HL-60/S4 treated with phorbol 12-myristate 13-acetate at 8.2 ng/mL for 4 days and 3 days (cell line): ENCODE measurements around the gene PRDM15.

Experiments used
- in situ Hi-C: fragments of 300-500 bp; cut with MboI; formaldehyde crosslinking; loops from 2 replicates; pipeline ENCODE4 v1.15.0; 2022; ENCODE audit warnings: low sequenced_read_pairs

Gene PRDM15

DNA sequence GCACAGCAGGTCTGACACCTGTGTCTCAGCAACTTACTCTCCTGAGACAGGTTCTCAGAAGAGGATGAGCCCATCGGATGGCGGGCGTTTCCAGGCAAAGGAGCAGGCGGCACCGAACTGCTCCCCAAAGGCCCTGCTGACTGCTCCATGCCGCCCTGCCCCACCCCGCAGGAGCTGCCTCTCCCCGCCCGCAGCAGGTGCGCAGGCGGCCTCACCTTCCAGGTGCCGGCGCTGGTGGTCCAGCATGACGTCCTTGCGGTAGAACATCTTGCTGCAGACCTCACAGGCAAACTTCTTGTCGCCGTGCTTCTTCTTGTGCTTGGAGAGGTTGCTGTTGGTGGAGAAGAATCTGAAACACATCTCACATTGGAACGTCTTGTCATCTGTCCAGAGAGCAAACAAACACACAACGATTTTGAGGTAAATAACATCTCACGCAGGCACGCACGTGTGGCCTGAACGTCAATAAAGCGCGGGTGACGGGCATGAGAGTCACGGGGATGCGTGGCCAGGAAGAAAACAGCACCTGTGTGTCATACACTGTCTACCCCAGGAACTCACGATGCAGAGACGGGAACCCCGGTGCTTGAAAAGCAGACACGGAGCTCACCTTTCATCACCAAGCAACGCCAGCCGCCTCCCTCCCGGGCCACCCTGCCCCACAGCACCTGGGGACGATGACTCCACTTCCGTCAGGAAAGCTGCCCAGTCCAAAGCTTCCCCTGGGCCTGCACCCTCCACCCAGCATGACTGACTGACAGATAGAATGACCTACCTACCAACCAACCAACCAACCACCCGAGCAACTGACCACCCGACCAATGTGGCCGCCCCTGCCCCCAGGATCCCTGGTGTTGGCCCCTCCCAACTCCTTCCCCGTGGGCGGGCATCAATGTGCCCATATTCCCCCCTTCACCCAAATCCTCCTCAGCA, 50.9 kb downstream of the PRDM15 start:
- in situ Hi-C loops: no loop called here

DNA sequence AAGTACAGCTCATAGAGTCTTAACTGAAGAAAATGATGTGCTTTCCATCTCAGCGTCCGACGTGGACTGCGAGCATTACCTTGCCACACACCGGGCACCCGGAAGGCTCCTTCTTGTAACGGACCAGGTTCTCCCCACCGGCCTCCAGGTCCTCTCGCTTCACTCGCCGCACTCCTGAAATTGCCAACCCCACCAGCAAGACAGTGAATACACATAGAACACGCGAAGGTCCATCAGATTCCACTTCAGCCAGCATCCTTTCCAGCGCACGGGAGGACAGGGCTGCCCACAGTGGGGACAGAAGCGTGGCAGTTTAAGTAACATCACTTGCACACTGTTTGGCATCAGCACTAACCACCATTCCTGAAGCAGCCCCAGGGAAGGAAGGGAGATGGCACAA, 53.3 kb downstream of the PRDM15 start:
- in situ Hi-C loops: no loop called here

DNA sequence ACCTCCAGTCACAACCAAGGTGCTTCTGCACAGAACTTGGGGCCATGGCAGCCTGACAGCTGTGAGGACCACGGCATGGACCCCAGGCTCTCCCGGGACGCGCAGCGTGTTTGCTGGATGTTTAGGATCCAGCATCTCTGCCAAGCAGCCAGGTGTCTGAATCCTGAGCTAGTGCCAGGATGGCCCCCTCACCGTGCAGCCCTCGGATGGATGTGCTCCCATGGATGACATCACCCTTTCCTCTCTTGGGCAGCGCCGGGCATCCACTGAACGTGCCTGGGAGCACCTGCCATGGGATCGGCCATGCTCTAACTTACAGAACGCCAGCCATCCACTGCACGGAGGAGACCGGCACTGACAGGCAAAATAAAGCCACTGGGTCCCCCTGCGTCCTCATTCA, 53.9 kb downstream of the PRDM15 start:
- in situ Hi-C loops: no loop called here

DNA sequence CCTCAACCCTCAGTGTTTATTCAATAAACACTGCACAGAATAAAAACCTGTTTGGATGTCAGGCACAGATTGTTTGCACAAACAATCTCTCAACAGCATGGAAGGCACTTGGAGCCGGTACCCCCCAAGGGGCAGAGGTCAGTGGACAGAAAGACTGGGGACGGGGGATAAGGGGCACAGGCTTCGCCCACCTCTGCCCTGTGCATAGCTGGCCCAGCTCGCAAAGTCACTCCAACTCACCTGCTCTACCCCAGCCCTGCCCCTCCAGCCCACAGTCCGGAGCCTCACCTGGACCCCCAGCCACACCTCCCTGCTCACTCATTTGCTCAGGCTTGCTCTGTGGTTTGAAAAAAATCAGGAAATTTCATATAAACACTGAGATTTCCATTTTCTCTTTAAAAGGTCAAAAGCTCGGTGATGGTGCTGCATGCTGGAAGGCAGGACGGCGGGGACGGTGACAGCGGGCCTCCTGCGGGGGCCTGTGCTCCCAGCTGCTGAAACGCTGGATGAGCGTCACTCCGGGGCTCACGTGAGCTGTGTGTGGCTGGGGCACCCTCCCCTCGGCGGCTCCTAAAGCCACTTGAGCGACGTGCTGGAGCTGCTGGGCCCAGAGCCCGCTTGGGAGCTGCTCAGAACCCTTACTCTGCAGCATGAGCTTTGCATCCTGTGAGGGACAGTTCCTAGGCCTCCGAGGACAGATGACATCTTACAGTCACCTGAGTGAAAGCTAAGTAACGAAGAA, 54.5 kb downstream of the PRDM15 start:
- in situ Hi-C loops: no loop called here

DNA sequence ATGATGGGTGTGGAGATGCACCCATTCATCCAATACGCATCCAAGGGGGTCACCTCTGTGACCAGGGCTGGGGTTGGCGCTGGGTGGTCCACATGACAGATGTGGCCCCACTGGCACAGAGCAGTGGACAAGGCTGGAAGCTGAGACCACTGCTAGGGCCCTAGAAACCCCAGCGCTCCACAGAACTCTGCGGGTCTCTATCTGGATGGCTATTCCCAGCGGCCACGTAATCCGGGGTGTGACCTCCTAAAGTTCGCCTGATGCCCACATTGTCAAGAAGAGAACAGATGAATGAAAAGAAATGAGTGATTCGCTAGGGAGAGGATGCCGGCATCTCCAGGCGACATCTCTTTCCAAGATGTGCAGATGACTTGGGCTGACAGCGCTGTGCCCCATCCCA, 55.2 kb downstream of the PRDM15 start:
- in situ Hi-C loops: no loop called here

DNA sequence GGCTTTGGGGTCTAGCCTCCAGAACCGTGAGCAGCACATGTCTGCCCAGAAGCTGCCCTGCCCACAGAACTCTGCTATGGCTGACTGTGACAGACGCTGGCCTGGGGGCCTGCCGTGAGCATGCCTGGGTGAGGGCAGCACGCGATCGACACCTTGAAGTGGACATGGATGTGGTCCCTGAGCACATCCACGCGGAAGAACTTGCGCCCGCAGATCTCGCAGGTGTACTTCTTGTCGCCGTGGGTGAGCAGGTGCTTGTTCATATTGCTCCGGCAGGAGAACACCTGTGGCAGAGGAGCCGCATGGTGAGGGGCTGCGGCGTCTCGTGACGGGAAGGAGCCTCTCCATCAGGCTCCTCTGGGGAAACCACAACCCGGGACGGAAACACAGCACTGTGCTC, 56.0 kb downstream of the PRDM15 start:
- in situ Hi-C loops: no loop called here

DNA sequence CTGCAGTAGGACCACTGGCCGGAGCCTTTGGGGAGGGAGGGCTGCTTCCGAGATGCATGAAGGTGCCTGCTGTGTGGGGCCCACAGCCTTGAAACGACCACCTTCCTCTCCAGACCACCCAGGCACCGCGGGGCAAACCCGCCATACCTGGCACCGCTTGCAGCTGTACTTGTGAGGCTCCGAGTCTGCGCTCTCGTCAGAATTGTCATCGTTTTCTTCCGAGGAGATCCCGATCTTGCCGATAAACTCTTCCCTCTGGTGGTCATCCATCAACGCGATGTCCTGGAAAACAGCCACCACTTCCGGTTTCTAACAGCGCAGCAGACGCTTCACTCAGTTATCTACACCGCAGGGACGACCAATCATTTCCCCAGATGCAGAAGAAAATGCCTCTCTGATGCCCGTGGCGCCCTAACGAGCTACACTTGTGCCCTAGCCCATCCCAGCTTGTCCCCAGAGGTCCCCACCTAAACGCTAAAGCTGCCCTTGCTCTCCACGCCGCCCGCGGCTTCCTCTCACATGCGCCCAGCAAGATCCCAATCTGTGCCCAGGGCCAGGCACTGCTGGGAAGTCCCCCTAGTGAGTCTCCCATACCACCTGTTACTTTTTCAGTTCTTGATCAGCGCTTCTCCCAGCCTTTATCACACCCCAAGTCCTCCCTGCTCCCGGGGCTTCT, 57.2 kb downstream of the PRDM15 start:
- in situ Hi-C loops: no loop called here

DNA sequence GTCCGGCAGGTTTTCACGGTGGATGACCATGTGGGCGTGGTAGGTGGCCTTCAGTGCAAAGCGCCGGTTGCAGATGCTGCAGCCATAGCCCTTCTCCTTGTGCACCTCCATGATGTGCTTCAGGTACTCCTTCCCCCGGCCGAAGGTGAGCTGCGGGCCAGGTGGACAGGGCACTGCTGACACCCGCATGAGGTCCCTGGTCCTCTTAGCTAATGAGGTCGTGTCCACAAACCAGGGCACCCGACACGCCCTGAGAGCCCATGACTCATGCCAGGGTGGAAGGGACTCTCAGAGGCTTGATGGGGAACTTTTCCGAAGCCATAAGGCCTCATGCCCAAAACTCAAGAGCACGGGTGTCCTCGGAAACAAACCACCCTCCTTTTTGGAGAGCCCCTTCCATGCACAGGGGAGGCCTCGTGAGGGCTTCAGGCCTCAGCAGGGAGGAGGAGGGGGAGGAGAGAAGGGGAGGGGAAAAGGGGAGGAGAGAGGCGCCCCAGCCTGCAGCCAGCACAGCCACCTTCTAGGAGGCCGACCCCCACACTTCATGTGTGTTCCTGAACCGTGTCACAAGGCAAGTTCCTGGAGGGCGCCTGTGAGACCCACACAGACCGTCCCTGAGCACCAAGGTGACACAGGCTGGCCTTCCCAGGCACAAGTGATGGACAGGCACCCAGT, 57.9 kb downstream of the PRDM15 start:
- in situ Hi-C loops: no loop called here

DNA sequence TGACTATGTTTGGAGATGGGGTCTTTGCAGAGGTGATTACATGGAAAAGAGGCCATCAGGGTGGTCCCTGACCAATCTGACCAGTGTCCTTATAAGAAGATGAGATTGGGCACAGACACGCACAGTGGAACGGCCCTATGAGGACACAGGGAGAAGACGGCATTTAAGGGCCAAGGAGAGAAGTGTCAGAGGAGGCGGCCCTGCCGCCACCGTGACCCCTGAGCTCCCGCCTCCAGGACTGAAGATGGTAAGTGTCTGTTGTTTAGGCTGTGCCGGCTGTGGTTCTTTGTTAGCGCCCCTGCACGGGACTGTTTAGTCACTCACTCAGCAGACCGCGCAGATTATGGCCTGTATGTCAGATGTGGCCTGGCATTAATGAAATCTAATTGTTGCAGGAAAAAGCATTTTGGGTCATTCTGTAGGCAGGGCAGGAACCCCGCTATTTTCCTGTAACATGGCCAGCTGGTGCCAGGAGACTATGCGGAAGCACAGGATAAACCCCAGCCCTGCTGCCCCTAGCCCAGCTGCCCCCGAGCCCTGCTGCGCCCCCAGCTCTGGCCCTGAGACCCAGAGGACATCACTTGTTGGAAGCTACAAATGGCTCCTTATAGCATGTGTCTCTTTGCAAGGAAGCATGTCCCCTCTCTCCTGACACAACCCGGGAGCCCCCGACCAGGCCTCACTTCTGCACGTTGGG, 58.6 kb downstream of the PRDM15 start:
- in situ Hi-C loops: no loop called here

DNA sequence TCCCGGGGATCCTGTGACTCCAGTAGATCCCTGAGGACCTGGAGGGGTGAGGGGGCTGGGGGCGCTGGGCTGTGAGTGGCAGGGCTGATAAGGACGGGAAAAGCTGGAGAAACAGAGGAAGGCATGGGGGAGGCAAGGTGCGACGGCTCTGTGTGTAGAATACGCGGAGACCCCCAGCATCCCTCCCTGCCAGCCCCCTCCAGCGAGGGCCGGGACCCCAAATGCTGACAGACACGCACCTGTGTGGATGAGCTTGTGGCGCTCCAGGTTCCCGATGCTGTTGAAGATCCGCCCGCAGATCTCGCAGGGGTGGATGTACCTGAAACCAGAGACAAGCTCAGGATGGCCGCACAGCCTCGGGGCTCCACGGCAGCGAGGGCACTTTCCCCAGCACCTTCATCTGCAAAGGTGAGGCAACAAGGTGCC, 59.3 kb downstream of the PRDM15 start:
- in situ Hi-C loops: loop anchor here (10.0 kb wide), 1 partner anchor 295 kb away; no protein-coding TSS in a partner anchor

DNA sequence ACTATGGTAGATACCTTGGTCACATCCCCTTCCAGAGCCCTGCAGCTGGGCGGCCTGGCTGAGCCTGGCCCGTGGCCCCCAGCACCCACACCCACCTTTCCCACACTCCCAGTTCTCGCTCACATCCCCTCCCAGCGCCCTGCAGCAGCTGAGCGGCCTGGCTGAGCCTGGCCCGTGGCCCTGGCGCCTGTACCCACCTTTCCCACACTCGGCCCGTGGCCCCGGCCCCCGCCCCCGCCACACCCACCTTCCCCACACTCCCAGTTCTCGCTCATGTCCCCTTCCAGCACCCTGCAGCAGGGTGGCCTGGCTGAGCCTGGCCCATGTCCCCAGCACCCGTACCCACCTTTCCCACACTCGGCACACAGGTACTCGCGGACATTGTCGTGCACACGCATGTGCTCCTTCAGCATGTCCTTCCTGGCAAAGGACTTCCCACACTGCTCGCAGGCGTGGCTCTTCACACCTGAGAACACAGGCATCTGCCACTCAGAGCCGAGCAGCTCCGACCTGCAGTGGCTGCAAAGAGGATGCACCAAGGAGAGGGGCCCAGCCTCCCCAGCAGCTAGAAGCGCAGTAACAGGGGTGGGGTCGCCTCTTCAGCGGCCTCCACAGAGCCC, 59.8 kb downstream of the PRDM15 start:
- in situ Hi-C loops: loop anchor here (10.0 kb wide), 1 partner anchor 295 kb away; no protein-coding TSS in a partner anchor

DNA sequence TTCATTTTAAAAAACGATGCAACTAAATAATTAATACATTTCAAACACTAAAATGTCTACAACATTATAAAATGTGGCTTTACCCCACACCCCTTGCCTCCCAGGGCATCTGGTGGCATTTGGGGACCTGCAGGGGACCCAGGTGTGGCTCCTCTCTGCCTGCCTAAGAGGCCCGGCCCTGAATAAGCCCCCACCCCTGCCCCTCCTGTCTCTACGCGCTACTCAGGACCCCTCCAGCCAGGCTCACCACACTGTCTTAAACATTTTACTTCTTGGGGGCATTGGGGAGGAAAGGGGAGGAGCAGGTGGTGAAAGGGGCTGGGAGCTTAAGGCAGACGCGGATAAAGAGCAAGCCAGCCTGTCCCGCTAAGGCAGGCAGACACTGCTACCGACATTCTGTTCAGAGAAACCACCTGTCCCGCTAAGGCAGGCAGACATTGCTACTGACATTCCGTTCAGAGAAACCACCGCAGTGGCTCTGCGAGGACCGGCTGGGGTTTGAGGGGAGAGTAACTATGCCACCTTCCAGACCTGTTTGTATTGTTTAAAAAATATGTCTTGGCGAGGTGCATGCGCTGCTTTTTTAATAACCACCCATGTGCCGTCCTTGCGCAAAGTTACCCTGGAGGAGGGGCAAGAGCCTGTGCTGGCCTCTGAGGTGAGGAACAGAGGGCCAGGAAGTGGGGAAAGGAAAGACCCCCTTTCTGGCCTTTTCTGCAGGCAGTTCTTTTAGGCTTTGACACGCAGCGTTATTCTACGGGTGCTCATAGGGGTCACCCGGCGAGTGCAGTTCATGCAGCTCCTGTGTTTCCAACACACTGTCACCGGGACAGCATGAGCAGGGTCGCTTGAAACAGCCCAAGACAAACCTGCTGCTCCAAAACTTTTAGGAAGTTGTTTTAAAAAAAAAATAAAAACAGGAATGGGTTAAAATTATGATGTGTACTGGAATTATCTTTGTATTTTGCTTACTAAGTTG, 61.0 kb downstream of the PRDM15 start:
- in situ Hi-C loops: loop anchor here (10.0 kb wide), 1 partner anchor 297 kb away; no protein-coding TSS in a partner anchor

DNA sequence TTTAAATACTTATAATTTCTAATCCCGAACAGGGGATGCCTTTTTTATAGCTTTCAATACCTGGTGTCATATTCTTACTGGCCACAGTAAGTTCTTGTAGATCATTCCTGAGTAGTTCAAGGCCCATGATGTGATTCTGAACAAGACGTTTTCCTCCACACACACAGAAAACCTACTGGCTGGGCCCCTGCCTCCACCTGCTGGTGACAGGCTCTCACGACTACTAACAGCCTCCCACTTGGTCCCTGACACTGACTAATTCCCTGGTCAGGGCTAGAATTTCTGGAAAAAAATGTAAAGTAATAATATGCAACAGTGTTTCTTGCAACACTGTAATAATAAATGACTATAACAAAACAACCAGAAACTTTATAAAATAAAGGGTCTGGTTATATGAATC, 61.9 kb downstream of the PRDM15 start:
- in situ Hi-C loops: loop anchor here (10.0 kb wide), 1 partner anchor 298 kb away; no protein-coding TSS in a partner anchor

DNA sequence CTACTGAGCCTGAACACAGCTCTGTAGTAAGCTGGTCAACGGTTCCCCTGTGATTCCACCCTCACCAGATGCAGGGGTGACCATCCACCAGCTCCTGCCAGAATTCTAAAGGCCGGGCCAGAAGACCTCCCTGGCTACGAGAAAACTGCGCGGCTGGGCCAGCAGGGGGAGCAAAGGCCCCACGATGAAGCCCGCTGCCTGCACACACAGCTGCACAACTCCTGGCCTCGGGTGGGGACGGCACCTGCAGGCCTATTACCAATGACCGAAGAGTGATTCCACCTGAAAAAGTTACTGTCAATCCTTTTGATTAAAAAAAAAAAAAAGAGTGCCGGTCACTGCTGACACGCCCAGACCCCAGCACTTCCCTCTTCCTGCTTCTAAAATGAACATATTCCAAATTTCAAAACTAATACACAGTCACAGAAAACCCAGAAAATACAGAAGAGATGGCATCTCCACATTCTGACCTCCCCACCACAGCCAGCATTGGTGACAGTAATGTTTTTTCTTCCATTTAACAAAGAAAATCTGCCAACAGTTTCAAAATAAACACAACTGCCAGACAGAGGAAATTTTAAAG, 62.5 kb downstream of the PRDM15 start:
- in situ Hi-C loops: loop anchor here (10.0 kb wide), 1 partner anchor 298 kb away; no protein-coding TSS in a partner anchor

DNA sequence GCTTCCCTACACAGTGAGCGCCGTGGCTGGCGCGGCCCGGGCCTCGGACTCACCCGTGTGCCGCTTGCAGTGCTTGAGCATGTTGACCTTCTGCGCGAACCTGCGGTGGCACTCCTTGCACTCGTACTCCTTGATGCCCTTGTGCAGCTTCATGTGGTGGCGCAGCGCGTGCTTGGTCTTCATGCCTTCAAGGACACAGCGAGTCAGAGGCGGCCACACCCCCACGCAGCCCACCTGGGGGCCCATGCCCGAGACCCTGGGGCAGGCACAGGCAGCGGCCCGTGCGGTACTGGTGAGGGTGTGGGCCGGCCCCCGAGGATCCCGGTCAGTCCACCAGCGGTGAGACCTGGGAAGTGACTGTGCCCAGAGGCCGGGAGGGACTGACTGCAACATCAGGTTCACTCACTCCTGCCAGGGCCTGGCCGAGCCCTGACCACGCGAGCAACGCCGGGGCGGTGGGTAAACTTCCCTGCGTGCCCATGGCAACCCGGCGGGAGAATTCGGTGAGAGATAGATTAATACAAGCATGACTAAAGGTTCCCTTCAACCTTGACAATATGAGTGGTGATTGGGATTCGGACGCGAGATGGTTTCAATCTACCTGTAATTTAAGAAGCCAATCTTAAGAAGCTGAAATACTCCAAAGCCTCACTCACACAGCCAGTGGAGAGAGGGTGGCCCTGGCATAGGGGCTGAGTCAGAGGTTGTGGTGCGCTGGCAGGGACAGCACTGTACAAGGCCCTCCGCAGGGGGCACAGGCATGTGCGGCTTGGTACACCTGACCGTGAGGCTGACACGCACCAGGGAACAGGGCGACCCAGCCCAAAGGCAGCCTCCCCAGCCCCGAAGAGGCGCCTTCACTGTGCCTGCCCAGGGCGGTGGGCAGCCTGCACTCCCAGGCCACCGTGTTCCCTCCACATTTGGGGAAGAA, 63.2 kb downstream of the PRDM15 start:
- in situ Hi-C loops: loop anchor here (10.0 kb wide), 1 partner anchor 299 kb away; no protein-coding TSS in a partner anchor

DNA sequence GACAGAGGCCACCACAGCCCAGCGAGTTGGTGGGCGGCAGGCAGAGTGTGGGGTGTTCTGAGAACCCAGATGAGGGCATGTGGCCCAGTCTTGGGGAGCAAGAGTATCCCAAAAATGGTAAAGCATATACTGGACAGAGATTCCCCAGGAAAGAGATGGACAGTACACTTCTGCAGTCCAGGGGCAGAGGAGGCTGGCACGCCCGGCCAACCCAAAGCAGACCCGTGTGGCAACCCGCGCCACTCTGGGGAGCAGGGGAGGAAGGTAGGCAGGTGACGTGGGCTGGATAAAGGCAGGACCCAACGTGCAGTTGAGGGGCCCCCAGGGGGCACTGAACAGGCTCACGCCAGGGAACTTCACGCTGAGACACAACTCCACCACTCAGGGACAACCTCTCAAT, 65.9 kb downstream of the PRDM15 start:
- in situ Hi-C loops: loop anchor here (10.0 kb wide), 1 partner anchor 302 kb away; no protein-coding TSS in a partner anchor

DNA sequence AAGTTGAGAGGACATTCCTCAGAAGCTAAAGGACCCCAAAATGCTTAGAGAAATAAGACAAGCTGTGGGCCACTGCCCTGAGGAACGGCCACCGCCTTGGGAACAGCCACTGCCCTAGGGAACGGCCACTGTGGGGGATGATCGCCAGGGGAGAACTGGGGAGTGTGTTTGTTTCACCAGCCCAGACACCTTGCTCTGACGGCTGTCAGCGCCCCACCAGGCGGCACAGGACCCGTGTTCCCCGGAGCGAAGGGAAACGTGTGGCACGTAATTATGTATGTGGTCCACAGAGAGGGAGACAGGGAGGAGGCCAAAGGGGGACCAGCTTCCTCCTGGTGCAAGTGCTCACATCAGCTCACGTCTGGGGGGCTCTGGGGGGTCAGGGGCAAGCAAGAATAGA, 66.5 kb downstream of the PRDM15 start:
- in situ Hi-C loops: loop anchor here (10.0 kb wide), 1 partner anchor 302 kb away; no protein-coding TSS in a partner anchor
